ENCODE data around the gene LCN2.

Gene LCN2

GRCh38 chr9:128102861-128103588 is 46.2 kb upstream of the LCN2 start:
- Histone ChIP-seq H3K4me1 (ENCODE audit: insufficient read depth, low read length, poor library complexity, severe bottlenecking) (peaks cover 9% of the 10 kb centered on the region), H3K27me3 (ENCODE audit: insufficient read depth, low read length, poor library complexity, severe bottlenecking) (no peaks in the 10 kb centered on the region), H3K4me2 (ENCODE audit: low read depth, low read length, poor library complexity, severe bottlenecking) (no peak overlapping the region), H3K79me2 (ENCODE audit: insufficient read depth, low read length) (peaks cover 26% of the 10 kb centered on the region), H3F3A (ENCODE audit: low read depth) (no peaks in the 10 kb centered on the region), H3K9me2 (replicated peaks; ENCODE audit: low read depth, low read length) (no peaks in the 10 kb centered on the region), H4K20me1 (ENCODE audit: insufficient read depth, low read length, poor library complexity, severe bottlenecking) (peaks cover 16% of the 10 kb centered on the region), H2AFZ (ENCODE audit: low read length) (no peak overlapping the region), H3K36me3 (ENCODE audit: insufficient read depth, low read length) (peaks cover 73% of the 10 kb centered on the region; the same call in 1 of the 2 replicates), H3K4me3 (ENCODE audit: low read length, poor library complexity, severe bottlenecking) (no peak overlapping the region), H3K9ac (ENCODE audit: low read depth, low read length, poor library complexity, severe bottlenecking) (no peak overlapping the region), H3K9me3 (ENCODE audit: insufficient read depth, low read depth, low read length) (no peaks in the 10 kb centered on the region)
- TF ChIP-seq EZH2phosphoT487 (IDR thresholded peaks at IDR 0.05; ENCODE audit: borderline replicate concordance) (no peak), CTCF (conservative IDR thresholded peaks at IDR 0.05; ENCODE audit: low read length) (no peak)

GRCh38 chr9:128103589-128103962 is 45.7 kb upstream of the LCN2 start:
- no peaks in the 10 kb centered on the region for H3K9me2 ChIP-seq (replicated peaks; ENCODE audit: low read depth, low read length)
- no peak overlapping the region for H3K4me3 ChIP-seq (ENCODE audit: low read length, poor library complexity, severe bottlenecking)
- no peak overlapping the region for H2AFZ ChIP-seq (ENCODE audit: low read length)
- H3F3A ChIP-seq (ENCODE audit: low read depth): no peaks in the 10 kb centered on the region
- peaks cover 16% of the 10 kb centered on the region for H4K20me1 ChIP-seq (ENCODE audit: insufficient read depth, low read length, poor library complexity, severe bottlenecking)
- H3K36me3 ChIP-seq (ENCODE audit: insufficient read depth, low read length): peaks cover 78% of the 10 kb centered on the region; the same call in 1 of the 2 replicates
- no peaks in the 10 kb centered on the region for H3K27me3 ChIP-seq (ENCODE audit: insufficient read depth, low read length, poor library complexity, severe bottlenecking)
- no peak overlapping the region for H3K4me2 ChIP-seq (ENCODE audit: low read depth, low read length, poor library complexity, severe bottlenecking)
- peaks cover 9% of the 10 kb centered on the region for H3K4me1 ChIP-seq (ENCODE audit: insufficient read depth, low read length, poor library complexity, severe bottlenecking)
- peaks cover 21% of the 10 kb centered on the region; the same call in 1 of the 2 replicates for H3K79me2 ChIP-seq (ENCODE audit: insufficient read depth, low read length)
- TF ChIP-seq CTCF (conservative IDR thresholded peaks at IDR 0.05; ENCODE audit: low read length): peak; percentile 43
- no peak for TF ChIP-seq EZH2phosphoT487 (IDR thresholded peaks at IDR 0.05; ENCODE audit: borderline replicate concordance)
- H3K9ac ChIP-seq (ENCODE audit: low read depth, low read length, poor library complexity, severe bottlenecking): no peak overlapping the region
- no peaks in the 10 kb centered on the region for H3K9me3 ChIP-seq (ENCODE audit: insufficient read depth, low read depth, low read length)

GRCh38 chr9:128104171-128104618 is 45.1 kb upstream of the LCN2 start:
- Histone ChIP-seq H3K27me3 (ENCODE audit: insufficient read depth, low read length, poor library complexity, severe bottlenecking) (no peaks in the 10 kb centered on the region), H3F3A (ENCODE audit: low read depth) (no peaks in the 10 kb centered on the region), H4K20me1 (ENCODE audit: insufficient read depth, low read length, poor library complexity, severe bottlenecking) (peaks cover 11% of the 10 kb centered on the region), H3K36me3 (ENCODE audit: insufficient read depth, low read length) (peaks cover 80% of the 10 kb centered on the region; the same call in 1 of the 2 replicates), H3K4me1 (ENCODE audit: insufficient read depth, low read length, poor library complexity, severe bottlenecking) (peaks cover 8% of the 10 kb centered on the region), H3K4me2 (ENCODE audit: low read depth, low read length, poor library complexity, severe bottlenecking) (no peak overlapping the region), H3K4me3 (ENCODE audit: low read length, poor library complexity, severe bottlenecking) (no peak overlapping the region), H3K79me2 (ENCODE audit: insufficient read depth, low read length) (peaks cover 14% of the 10 kb centered on the region; the same call in 1 of the 2 replicates), H2AFZ (ENCODE audit: low read length) (no peak overlapping the region), H3K9me2 (replicated peaks; ENCODE audit: low read depth, low read length) (no peaks in the 10 kb centered on the region), H3K9ac (ENCODE audit: low read depth, low read length, poor library complexity, severe bottlenecking) (no peak overlapping the region), H3K9me3 (ENCODE audit: insufficient read depth, low read depth, low read length) (no peaks in the 10 kb centered on the region)
- no peak for TF ChIP-seq CTCF (conservative IDR thresholded peaks at IDR 0.05; ENCODE audit: low read length)
- TF ChIP-seq EZH2phosphoT487 (IDR thresholded peaks at IDR 0.05; ENCODE audit: borderline replicate concordance): no peak

Data from Loucy (cell line).